ENCODE data around the gene RIT2. TPM values are rescaled to one million over a fixed set of nuclear protein-coding genes. Genes with fewer than 3 reads are reported as not detected.

Gene RIT2
- total and polyA plus RNA-seq, 3 donors from 2014 or later: 0.82 TPM; not detected in 2

GRCh38 chr18:42850174-42851083, 265.1 kb downstream of the RIT2 start:
- H3K4me1 ChIP-seq: no peaks in the 10 kb centered on the region
- H3K9me3 ChIP-seq: no peaks in the 10 kb centered on the region
- DNase-seq: no peak
- intact Hi-C loops (cut with DNase I; ENCODE audit: low total_unique reads): no loop called here
- H3K4me3 ChIP-seq: no peak overlapping the region
- H3K36me3 ChIP-seq (ENCODE audit: low read depth, missing control alignments): no peaks in the 10 kb centered on the region
- TF ChIP-seq CTCF (IDR thresholded peaks at IDR 0.05) (no peak), POLR2A (IDR thresholded peaks at IDR 0.05) (no peak)
- no peak overlapping the region for H3K27ac ChIP-seq
- no peaks in the 10 kb centered on the region for H3K27me3 ChIP-seq
- 83 to 89% methylated on average over 5 of the region's 5 CpGs for WGBS, 2 donors

GRCh38 chr18:42839408-42839807, 276.1 kb downstream of the RIT2 start:
- peaks cover 3% of the 10 kb centered on the region for H3K4me1 ChIP-seq
- H3K27ac ChIP-seq: no peak overlapping the region
- intact Hi-C loops (cut with DNase I; ENCODE audit: low total_unique reads): no loop called here
- no peak overlapping the region for H3K4me3 ChIP-seq
- TF ChIP-seq POLR2A (IDR thresholded peaks at IDR 0.05) (no peak), CTCF (IDR thresholded peaks at IDR 0.05) (no peak)
- H3K9me3 ChIP-seq: no peaks in the 10 kb centered on the region
- no peaks in the 10 kb centered on the region for H3K27me3 ChIP-seq
- DNase-seq: no peak
- WGBS, 2 donors: 76 to 84% methylated on average over 1 of the region's 1 CpG
- no peaks in the 10 kb centered on the region for H3K36me3 ChIP-seq (ENCODE audit: low read depth, missing control alignments)

GRCh38 chr18:42838546-42839145, 276.8 kb downstream of the RIT2 start:
- Histone ChIP-seq H3K27ac (no peak overlapping the region), H3K36me3 (ENCODE audit: low read depth, missing control alignments) (no peaks in the 10 kb centered on the region), H3K4me3 (no peak overlapping the region), H3K9me3 (no peaks in the 10 kb centered on the region), H3K27me3 (no peaks in the 10 kb centered on the region), H3K4me1 (peaks cover 3% of the 10 kb centered on the region)
- DNase-seq: no peak
- intact Hi-C loops (cut with DNase I; ENCODE audit: low total_unique reads): no loop called here
- WGBS, 2 donors: 84 to 92% methylated on average over 5 of the region's 5 CpGs
- TF ChIP-seq POLR2A (IDR thresholded peaks at IDR 0.05) (no peak), CTCF (IDR thresholded peaks at IDR 0.05) (no peak)

- peaks cover 3% of the 10 kb centered on the region for H3K4me1 ChIP-seq
- no peak overlapping the region for H3K4me3 ChIP-seq
- intact Hi-C loops (cut with DNase I; ENCODE audit: low total_unique reads): no loop called here
- no peak overlapping the region for H3K27ac ChIP-seq
- no peaks in the 10 kb centered on the region for H3K27me3 ChIP-seq
- no peaks in the 10 kb centered on the region for H3K9me3 ChIP-seq
- no peak for DNase-seq
- TF ChIP-seq POLR2A (IDR thresholded peaks at IDR 0.05): no peak
- no peak for TF ChIP-seq CTCF (IDR thresholded peaks at IDR 0.05)
- no peaks in the 10 kb centered on the region for H3K36me3 ChIP-seq (ENCODE audit: low read depth, missing control alignments)
Observed at GRCh38 chr18:42830936-42831335, 284.5 kb downstream of the RIT2 start.
